Measurements from ENCODE around the gene FUNDC1. TPM values are rescaled to one million over a fixed set of nuclear protein-coding genes. Genes with fewer than 3 reads are reported as not detected.

FUNDC1 gene
- total and polyA plus RNA-seq, 4 donors, result 3.1 to 6.2 (median 4.7) TPM

DNA sequence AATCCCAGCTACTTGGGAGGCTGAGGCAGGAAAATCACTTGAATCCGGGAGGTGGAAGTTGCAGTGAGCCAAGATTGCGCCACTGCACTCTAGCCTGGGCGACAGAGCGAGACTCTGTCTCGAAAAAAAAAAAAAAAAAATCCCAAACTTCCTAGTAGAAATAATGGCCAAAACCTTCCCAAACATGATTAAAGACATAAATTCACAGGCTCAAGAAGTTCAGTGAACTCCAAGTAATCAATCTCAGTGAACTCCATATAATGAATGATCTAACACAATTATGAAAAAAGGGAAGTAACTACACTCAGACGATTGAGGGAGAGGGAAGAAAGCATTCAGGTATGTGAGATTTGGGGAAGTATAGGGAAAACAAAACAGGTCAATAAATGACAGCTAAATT lies 6.5 kb downstream of the FUNDC1 start (continued):
- TF ChIP-seq, protein P1, sequence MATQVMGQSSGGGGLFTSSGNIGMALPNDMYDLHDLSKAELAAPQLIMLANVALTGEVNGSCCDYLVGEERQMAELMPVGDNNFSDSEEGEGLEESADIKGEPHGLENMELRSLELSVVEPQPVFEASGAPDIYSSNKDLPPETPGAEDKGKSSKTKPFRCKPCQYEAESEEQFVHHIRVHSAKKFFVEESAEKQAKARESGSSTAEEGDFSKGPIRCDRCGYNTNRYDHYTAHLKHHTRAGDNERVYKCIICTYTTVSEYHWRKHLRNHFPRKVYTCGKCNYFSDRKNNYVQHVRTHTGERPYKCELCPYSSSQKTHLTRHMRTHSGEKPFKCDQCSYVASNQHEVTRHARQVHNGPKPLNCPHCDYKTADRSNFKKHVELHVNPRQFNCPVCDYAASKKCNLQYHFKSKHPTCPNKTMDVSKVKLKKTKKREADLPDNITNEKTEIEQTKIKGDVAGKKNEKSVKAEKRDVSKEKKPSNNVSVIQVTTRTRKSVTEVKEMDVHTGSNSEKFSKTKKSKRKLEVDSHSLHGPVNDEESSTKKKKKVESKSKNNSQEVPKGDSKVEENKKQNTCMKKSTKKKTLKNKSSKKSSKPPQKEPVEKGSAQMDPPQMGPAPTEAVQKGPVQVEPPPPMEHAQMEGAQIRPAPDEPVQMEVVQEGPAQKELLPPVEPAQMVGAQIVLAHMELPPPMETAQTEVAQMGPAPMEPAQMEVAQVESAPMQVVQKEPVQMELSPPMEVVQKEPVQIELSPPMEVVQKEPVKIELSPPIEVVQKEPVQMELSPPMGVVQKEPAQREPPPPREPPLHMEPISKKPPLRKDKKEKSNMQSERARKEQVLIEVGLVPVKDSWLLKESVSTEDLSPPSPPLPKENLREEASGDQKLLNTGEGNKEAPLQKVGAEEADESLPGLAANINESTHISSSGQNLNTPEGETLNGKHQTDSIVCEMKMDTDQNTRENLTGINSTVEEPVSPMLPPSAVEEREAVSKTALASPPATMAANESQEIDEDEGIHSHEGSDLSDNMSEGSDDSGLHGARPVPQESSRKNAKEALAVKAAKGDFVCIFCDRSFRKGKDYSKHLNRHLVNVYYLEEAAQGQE (IDR thresholded peaks at IDR 0.05), result no peak

DNA sequence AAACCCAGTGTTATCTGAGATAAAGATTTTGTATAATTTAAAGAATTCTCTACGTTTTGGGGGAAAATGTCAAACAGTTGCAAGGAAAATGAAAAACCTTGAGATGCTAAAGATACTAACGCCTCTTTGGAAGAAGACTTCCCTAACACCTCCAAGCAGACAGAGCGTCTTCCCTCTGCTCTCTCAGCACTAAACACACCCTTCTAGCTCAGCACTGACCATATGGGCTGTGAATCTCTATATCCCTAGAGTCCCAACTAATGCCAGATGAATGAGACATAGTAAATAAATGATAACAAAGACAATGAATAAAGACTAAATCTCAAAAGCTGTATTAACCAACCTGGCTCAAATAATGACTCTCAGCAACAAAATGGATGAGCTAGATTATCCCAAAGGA lies 13.3 kb downstream of the FUNDC1 start:
- Histone ChIP-seq H3K27me3 (ENCODE audit: control insufficient read depth in 4 of 4, insufficient read depth in 4 of 4, low read length in 3 of 4) (no peaks in the 10 kb centered on the region), H3K36me3 (ENCODE audit: control insufficient read depth in 4 of 4, insufficient read depth in 3 of 4, low read depth in 1 of 4, low read length in 3 of 4) (peaks cover 0 to 3% (median 0%) of the 10 kb centered on the region in 4 donors), H3K27ac (ENCODE audit: low read depth in 1 of 2, low read length in 2 of 2) (no peak overlapping the region), H3K9me3 (ENCODE audit: control insufficient read depth in 4 of 4, low read length in 3 of 4) (no peaks in the 10 kb centered on the region), H3K4me1 (ENCODE audit: control insufficient read depth in 4 of 4, insufficient read depth in 4 of 4, low read length in 3 of 4) (no peaks in the 10 kb centered on the region), H3K9ac (ENCODE audit: low read depth in 1 of 2, low read length in 2 of 2) (no peak overlapping the region), H3K4me3 (ENCODE audit: low read depth in 1 of 3, low read length in 3 of 3) (no peak overlapping the region)
- TF ChIP-seq JUND (IDR thresholded peaks at IDR 0.05) (no peak), HNF4G (IDR thresholded peaks at IDR 0.05) (no peak), NR2F2 (IDR thresholded peaks at IDR 0.05) (no peak), TAF1 (conservative IDR thresholded peaks at IDR 0.05) (no peak), HNF4A (conservative IDR thresholded peaks at IDR 0.05) (no peak), YY1 (IDR thresholded peaks at IDR 0.05) (no peak), SP1 (IDR thresholded peaks at IDR 0.05) (no peak), EGR1 (IDR thresholded peaks at IDR 0.05; ENCODE audit: low read depth in 2 of 2) (no peak), GABPA (IDR thresholded peaks at IDR 0.05 in 1 of 2, conservative IDR thresholded peaks at IDR 0.05 in 1 of 2) (no peak)
- TF ChIP-seq, protein P2, sequence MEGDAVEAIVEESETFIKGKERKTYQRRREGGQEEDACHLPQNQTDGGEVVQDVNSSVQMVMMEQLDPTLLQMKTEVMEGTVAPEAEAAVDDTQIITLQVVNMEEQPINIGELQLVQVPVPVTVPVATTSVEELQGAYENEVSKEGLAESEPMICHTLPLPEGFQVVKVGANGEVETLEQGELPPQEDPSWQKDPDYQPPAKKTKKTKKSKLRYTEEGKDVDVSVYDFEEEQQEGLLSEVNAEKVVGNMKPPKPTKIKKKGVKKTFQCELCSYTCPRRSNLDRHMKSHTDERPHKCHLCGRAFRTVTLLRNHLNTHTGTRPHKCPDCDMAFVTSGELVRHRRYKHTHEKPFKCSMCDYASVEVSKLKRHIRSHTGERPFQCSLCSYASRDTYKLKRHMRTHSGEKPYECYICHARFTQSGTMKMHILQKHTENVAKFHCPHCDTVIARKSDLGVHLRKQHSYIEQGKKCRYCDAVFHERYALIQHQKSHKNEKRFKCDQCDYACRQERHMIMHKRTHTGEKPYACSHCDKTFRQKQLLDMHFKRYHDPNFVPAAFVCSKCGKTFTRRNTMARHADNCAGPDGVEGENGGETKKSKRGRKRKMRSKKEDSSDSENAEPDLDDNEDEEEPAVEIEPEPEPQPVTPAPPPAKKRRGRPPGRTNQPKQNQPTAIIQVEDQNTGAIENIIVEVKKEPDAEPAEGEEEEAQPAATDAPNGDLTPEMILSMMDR (IDR thresholded peaks at IDR 0.05; ENCODE audit: low read depth, low read length, missing input control), result no peak
- TF ChIP-seq, protein P1 (IDR thresholded peaks at IDR 0.05), result no peak
- TF ChIP-seq, protein P3, sequence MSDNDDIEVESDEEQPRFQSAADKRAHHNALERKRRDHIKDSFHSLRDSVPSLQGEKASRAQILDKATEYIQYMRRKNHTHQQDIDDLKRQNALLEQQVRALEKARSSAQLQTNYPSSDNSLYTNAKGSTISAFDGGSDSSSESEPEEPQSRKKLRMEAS (IDR thresholded peaks at IDR 0.05), result no peak
- TF ChIP-seq, protein P4, sequence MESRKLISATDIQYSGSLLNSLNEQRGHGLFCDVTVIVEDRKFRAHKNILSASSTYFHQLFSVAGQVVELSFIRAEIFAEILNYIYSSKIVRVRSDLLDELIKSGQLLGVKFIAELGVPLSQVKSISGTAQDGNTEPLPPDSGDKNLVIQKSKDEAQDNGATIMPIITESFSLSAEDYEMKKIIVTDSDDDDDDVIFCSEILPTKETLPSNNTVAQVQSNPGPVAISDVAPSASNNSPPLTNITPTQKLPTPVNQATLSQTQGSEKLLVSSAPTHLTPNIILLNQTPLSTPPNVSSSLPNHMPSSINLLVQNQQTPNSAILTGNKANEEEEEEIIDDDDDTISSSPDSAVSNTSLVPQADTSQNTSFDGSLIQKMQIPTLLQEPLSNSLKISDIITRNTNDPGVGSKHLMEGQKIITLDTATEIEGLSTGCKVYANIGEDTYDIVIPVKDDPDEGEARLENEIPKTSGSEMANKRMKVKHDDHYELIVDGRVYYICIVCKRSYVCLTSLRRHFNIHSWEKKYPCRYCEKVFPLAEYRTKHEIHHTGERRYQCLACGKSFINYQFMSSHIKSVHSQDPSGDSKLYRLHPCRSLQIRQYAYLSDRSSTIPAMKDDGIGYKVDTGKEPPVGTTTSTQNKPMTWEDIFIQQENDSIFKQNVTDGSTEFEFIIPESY (IDR thresholded peaks at IDR 0.05), result no peak
- WGBS, result 95% methylated on average over 3 of the region's 3 CpGs
- no peak for DNase-seq (ENCODE audit: low spot score)

Data from liver (tissue), 9 donors.